K562 (cell line): ENCODE data around the gene FOXN3. TPM values are rescaled to one million over a fixed set of nuclear protein-coding genes. Genes with fewer than 3 reads are reported as not detected.

Source experiments
- ATAC-seq: fragments of 200-7000 bp; cut with Tn5 transposase; 3 replicates; pipeline ENCODE4 v1.9.1; 2020; ENCODE audit warnings: moderate library complexity
- BruUV-seq: library from RNA; stranded (reverse); fragments of 400-500 nt; replicated peaks from 2 replicates; lab custom pipeline; 2021; lab: Mats Ljungman, UMichigan
- CTCF ChIA-PET: fragments of 300-600 bp; formaldehyde crosslinking; extraction: SDS; loops from one replicate; lab custom pipeline; 2021; ENCODE audit warnings: low intra/inter-chr PET ratio; lab: Yijun Ruan, JAX
- POLR2A ChIA-PET: fragments of 300-600, 350-650 bp; sonication (Branson Sonifier 250); formaldehyde crosslinking; extraction: SDS; loops from one replicate; lab custom pipeline; 2021; ENCODE audit warnings: antibody characterized with exemption, inconsistent platforms; lab: Yijun Ruan, JAX
- DNase-seq, 4 experiments: peaks; one replicate each; pipeline versions ENCODE4 v3.0.0 to v3.0.0-alpha.2; 2011 to 2018; ENCODE audit warnings: low spot score in 3 of 4, mixed read lengths in 3 of 4; ENCODE audit errors: extremely low read depth in 1 of 4
- FAIRE-seq: peaks from 2 replicates; lab custom pipeline; 2011; peaks lifted over from hg19 to GRCh38; lab: Jason Lieb, UNC
- H2AFZ ChIP-seq: 2 replicates; pipeline ENCODE4 v1.6.0; 2011; ENCODE audit warnings: low read depth, low read length, control low read depth, inconsistent platforms
- H3K27ac ChIP-seq: fragments of 200-600 bp; 3 replicates; pipeline ENCODE4 v1.8.0; 2011; ENCODE audit warnings: low read depth, mild to moderate bottlenecking, control low read depth, inconsistent platforms, low read length, moderate library complexity, mixed read lengths; ENCODE audit errors: extremely low read depth
- H3K27me3 ChIP-seq, 2 experiments: fragments of 300-600 bp in 1 of 2; 2 replicates in 1 of 2; 3 replicates in 1 of 2; pipeline versions ENCODE4 v1.6.0 to v1.8.0; 2011; ENCODE audit warnings: inconsistent platforms in 2 of 2, low read length in 2 of 2, mild to moderate bottlenecking in 1 of 2, mixed read lengths in 1 of 2, moderate library complexity in 1 of 2; ENCODE audit not compliant: control insufficient read depth in 2 of 2, insufficient read depth in 2 of 2
- H3K36me3 ChIP-seq: fragments of 300-600 bp; 3 replicates; pipeline ENCODE4 v1.8.0; 2011; ENCODE audit warnings: mild to moderate bottlenecking, low read length, inconsistent platforms; ENCODE audit not compliant: control insufficient read depth, insufficient read depth
- H3K4me1 ChIP-seq, 2 experiments: fragments of 200-600 bp in 1 of 2; replicated peaks in 1 of 2; 2 replicates in 1 of 2; 3 replicates in 1 of 2; pipeline versions ENCODE4 v1.5.1 to v1.8.0; 2011; ENCODE audit warnings: inconsistent platforms in 2 of 2, low read length in 2 of 2, mild to moderate bottlenecking in 1 of 2, mixed read lengths in 1 of 2, moderate library complexity in 1 of 2; ENCODE audit not compliant: control insufficient read depth in 2 of 2, insufficient read depth in 2 of 2
- H3K4me2 ChIP-seq: 2 replicates; pipeline ENCODE4 v1.6.1; 2011; ENCODE audit warnings: low read length, control low read depth, inconsistent platforms, mixed read lengths; ENCODE audit not compliant: insufficient read depth
- H3K4me3 ChIP-seq: fragments of 200-600 bp; sonication (generic), shearing (Covaris generic); 2 replicates; pipeline ENCODE4 v1.5.1; 2016; ENCODE audit warnings: control low read depth, inconsistent platforms
- H3K79me2 ChIP-seq: fragments of 200-600 bp; 3 replicates; pipeline ENCODE4 v1.8.0; 2011; ENCODE audit warnings: low read length, inconsistent platforms; ENCODE audit not compliant: control insufficient read depth, insufficient read depth
- H3K9ac ChIP-seq, 2 experiments: 2 replicates each; pipeline versions ENCODE4 v1.6.0 to v1.6.1; 2011; ENCODE audit warnings: low read depth in 2 of 2, low read length in 2 of 2, control low read depth in 1 of 2, inconsistent platforms in 1 of 2, mild to moderate bottlenecking in 1 of 2, mixed read lengths in 1 of 2; ENCODE audit not compliant: insufficient read depth in 1 of 2
- H3K9me1 ChIP-seq: one replicate; pipeline ENCODE4 v1.6.0; 2011; ENCODE audit warnings: inconsistent platforms, mild to moderate bottlenecking, low read length, moderate library complexity; ENCODE audit not compliant: control insufficient read depth, insufficient read depth
- H3K9me3 ChIP-seq: replicated peaks from 2 replicates; pipeline ENCODE4 v1.5.1; 2011; ENCODE audit warnings: low read depth, low read length, inconsistent platforms; ENCODE audit not compliant: control insufficient read depth, insufficient read depth
- H4K20me1 ChIP-seq: replicated peaks from 2 replicates; pipeline ENCODE4 v1.6.1; 2011; ENCODE audit warnings: low read length, inconsistent platforms, mixed read lengths; ENCODE audit not compliant: control insufficient read depth, insufficient read depth
- ARHGAP35 ChIP-seq: fragments of 450-650 bp; IDR thresholded peaks from 2 replicates; pipeline ENCODE4 v1.6.1; 2018; ENCODE audit not compliant: partially characterized antibody
- COPS2 ChIP-seq: fragments of 450-650 bp; conservative IDR thresholded peaks from 2 replicates; pipeline ENCODE4 v1.6.1; 2016; ENCODE audit warnings: mild to moderate bottlenecking, moderate library complexity
- RBM25 ChIP-seq: fragments of 200-400 bp; formaldehyde crosslinking; IDR thresholded peaks from 2 replicates; pipeline ENCODE4 v1.6.1; 2018; ENCODE audit warnings: low read length, low read depth, moderate library complexity; ENCODE audit not compliant: severe bottlenecking
- RCOR1 ChIP-seq, 2 experiments: IDR thresholded peaks; 2 replicates each; pipeline ENCODE4 v1.6.1; 2012; ENCODE audit warnings: low read depth in 2 of 2, low read length in 2 of 2, borderline replicate concordance in 1 of 2, improper control_type of control experiment in 1 of 2
- RFX1 ChIP-seq: fragments of 450-650 bp; IDR thresholded peaks from 2 replicates; pipeline ENCODE4 v1.6.1; 2016; ENCODE audit warnings: mild to moderate bottlenecking, moderate library complexity
- TSC22D4 ChIP-seq: fragments of 450-650 bp; IDR thresholded peaks from 2 replicates; pipeline ENCODE4 v1.6.1; 2016; ENCODE audit warnings: missing genetic modification characterization, missing biosample characterization, control low read depth
- WGBS: fragments of 100-300 bp; shearing (Covaris generic); methylation state at CpG from one replicate; pipeline ENCODE4 v1.1.6; 2016; ENCODE audit warnings: low coverage, mixed read lengths; ENCODE audit not compliant: insufficient coverage; ENCODE audit errors: missing lambda C conversion rate; 5-methylcytosine and 5-hydroxymethylcytosine counted together
- in situ Hi-C: fragments of 300-500 bp; cut with MboI; formaldehyde crosslinking; loops from 4 replicates; pipeline ENCODE4 v1.15.0; 2018; ENCODE audit warnings: inconsistent platforms, mixed read lengths
- intact Hi-C: fragments of 100-400 bp; cut with micrococcal nuclease; formaldehyde crosslinking; loops from 2 replicates; pipeline ENCODE4 v1.14.2; 2022
- polyA plus RNA-seq, 8 experiments: library from polyadenylated mRNA; depleted of rRNA in 4 of 8; stranded (reverse) in 5 of 8; unstranded in 3 of 8; fragments of >200 nt; fragmentation: Nextera tagmentation in 2 of 8; fragmentation: Illumina TruSeq in 1 of 8; extraction: Ambion mirVana in 2 of 8; extraction: Trizol in 1 of 8; gene quantifications; 2 replicates each; pipeline versions ENCODE4 v1.2.1 to v1.2.3, GENCODE V29; 2011 to 2014; ENCODE audit warnings: inconsistent platforms in 1 of 8, missing spikeins in 1 of 8
- total RNA-seq, 7 experiments: library from RNA; depleted of rRNA in 6 of 7; stranded (reverse); fragments of >200 nt in 6 of 7; fragmentation: Illumina TruSeq in 2 of 7; extraction: Trizol in 2 of 7; gene quantifications; 2 replicates each; pipeline versions ENCODE4 v1.2.1 to v1.2.3, GENCODE V29; 2011 to 2021; ENCODE audit warnings: low replicate concordance in 1 of 7
- TF ChIP-seq, protein P1 (sequence below): sonication (generic); IDR thresholded peaks from 2 replicates; pipeline ENCODE4 v1.6.1; 2016
- TF ChIP-seq, protein P2 (sequence below): fragments of 450-650 bp; IDR thresholded peaks from 2 replicates; pipeline ENCODE4 v1.6.1; 2014; ENCODE audit warnings: low read depth, mild to moderate bottlenecking, moderate library complexity, borderline replicate concordance
- TF ChIP-seq, protein P3 (sequence below): fragments of 250-450 bp; sonication (Bioruptor Pico); IDR thresholded peaks from 2 replicates; pipeline ENCODE4 v1.4.0; 2020

FOXN3 gene
- total and polyA plus RNA-seq, 9 of the 15 experiments (the other 6 are each of a cell fraction or from before 2014, with no cell fraction given), result 0.07 to 1.3 (median 0.40) TPM

DNA sequence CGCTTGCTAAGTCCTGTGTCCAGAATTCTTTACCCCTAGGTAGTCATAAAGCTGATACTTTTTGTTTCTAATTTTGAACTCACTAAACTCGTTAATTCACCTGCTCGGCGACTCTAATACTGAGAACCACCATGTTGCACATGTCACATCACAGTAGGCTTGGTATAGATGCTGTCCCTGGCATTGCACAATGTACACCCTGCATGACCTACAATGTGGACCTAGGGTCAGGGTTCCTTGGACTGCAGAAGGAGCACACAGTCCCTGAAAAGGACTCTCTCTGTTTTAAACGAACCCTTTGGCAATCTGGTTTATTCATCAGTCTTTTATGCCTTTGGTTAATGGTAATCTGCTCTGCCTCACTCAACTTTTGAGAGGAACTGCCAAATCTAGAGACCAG lies 272.4 kb downstream of the FOXN3 start:
- no peak overlapping the region for H3K4me2 ChIP-seq
- H3K9me3 ChIP-seq, result no peaks in the 10 kb centered on the region
- ATAC-seq (no peak), FAIRE-seq (no peak), DNase-seq (no peak)
- no peak overlapping the region for H3K9ac ChIP-seq
- H3K27me3 ChIP-seq, result no peaks in the 10 kb centered on the region; a peak in 1 of 5 replicates
- no peak overlapping the region for H2AFZ ChIP-seq
- no peak for TF ChIP-seq RBM25
- no peaks in the 10 kb centered on the region for H3K36me3 ChIP-seq
- no peak overlapping the region for H3K4me3 ChIP-seq
- WGBS, result 6% methylated on average over 5 of the region's 5 CpGs
- ChIA-PET POLR2A (no interaction called here), CTCF (no interaction called here)
- no peaks in the 10 kb centered on the region for H3K4me1 ChIP-seq
- intact Hi-C loops (no loop called here), in situ Hi-C loops (no loop called here)
- H3K9me1 ChIP-seq, result no peaks in the 10 kb centered on the region
- BruUV-seq, result no TSS peak
- no peak overlapping the region for H3K27ac ChIP-seq
- H4K20me1 ChIP-seq, result no peaks in the 10 kb centered on the region
- H3K79me2 ChIP-seq, result no peaks in the 10 kb centered on the region

DNA sequence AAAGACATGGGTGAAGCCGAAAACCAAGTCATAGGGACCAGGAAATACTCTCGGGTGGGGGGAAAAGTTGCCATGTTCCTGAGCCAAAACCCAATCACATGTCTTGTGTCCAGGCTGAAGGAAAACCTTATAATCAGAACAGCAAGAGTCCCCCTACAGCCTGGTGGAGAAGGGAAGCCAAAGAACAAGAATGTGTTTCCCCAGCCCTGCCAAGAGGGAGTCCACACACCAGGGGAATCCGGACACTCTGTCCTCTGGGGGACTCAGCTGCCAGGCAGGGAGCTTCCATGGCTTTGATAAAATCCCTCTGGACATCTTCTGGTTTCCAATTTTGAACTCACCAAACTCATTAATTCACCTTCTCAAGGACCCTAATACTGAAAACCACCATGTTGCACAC lies 273.0 kb downstream of the FOXN3 start:
- TF ChIP-seq, protein P1, sequence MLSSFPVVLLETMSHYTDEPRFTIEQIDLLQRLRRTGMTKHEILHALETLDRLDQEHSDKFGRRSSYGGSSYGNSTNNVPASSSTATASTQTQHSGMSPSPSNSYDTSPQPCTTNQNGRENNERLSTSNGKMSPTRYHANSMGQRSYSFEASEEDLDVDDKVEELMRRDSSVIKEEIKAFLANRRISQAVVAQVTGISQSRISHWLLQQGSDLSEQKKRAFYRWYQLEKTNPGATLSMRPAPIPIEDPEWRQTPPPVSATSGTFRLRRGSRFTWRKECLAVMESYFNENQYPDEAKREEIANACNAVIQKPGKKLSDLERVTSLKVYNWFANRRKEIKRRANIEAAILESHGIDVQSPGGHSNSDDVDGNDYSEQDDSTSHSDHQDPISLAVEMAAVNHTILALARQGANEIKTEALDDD, result no peak
- TF ChIP-seq, protein P2, sequence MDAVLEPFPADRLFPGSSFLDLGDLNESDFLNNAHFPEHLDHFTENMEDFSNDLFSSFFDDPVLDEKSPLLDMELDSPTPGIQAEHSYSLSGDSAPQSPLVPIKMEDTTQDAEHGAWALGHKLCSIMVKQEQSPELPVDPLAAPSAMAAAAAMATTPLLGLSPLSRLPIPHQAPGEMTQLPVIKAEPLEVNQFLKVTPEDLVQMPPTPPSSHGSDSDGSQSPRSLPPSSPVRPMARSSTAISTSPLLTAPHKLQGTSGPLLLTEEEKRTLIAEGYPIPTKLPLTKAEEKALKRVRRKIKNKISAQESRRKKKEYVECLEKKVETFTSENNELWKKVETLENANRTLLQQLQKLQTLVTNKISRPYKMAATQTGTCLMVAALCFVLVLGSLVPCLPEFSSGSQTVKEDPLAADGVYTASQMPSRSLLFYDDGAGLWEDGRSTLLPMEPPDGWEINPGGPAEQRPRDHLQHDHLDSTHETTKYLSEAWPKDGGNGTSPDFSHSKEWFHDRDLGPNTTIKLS, result no peak
- no peak for TF ChIP-seq RCOR1 (IDR thresholded peaks at IDR 0.05; ENCODE audit: borderline replicate concordance in 1 of 2, low read depth in 2 of 2, low read length in 2 of 2)
- no peak for TF ChIP-seq TSC22D4
- TF ChIP-seq, protein P3, sequence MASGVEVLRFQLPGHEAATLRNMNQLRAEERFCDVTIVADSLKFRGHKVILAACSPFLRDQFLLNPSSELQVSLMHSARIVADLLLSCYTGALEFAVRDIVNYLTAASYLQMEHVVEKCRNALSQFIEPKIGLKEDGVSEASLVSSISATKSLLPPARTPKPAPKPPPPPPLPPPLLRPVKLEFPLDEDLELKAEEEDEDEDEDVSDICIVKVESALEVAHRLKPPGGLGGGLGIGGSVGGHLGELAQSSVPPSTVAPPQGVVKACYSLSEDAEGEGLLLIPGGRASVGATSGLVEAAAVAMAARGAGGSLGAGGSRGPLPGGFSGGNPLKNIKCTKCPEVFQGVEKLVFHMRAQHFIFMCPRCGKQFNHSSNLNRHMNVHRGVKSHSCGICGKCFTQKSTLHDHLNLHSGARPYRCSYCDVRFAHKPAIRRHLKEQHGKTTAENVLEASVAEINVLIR (CRISPR knock-in tag), result no peak
- no peak for TF ChIP-seq COPS2
- no peak for TF ChIP-seq ARHGAP35
- no peak for TF ChIP-seq RFX1
- H3K79me2 ChIP-seq, result no peaks in the 10 kb centered on the region
- H3K27ac ChIP-seq, result no peak overlapping the region
- H3K4me1 ChIP-seq, result no peaks in the 10 kb centered on the region
- ChIA-PET CTCF (no interaction called here), POLR2A (no interaction called here)
- no peak overlapping the region for H3K4me2 ChIP-seq
- H3K36me3 ChIP-seq, result no peaks in the 10 kb centered on the region
- H2AFZ ChIP-seq, result no peak overlapping the region
- DNase-seq (no peak), ATAC-seq (no peak), FAIRE-seq (no peak)
- no TSS peak for BruUV-seq
- H3K9me3 ChIP-seq, result no peaks in the 10 kb centered on the region
- no peaks in the 10 kb centered on the region for H4K20me1 ChIP-seq
- in situ Hi-C loops (no loop called here), intact Hi-C loops (no loop called here)
- WGBS, result 23% methylated on average over 3 of the region's 3 CpGs
- no peak overlapping the region for H3K9ac ChIP-seq
- no peak overlapping the region for H3K4me3 ChIP-seq
- no peaks in the 10 kb centered on the region for H3K9me1 ChIP-seq
- no peaks in the 10 kb centered on the region; a peak in 1 of 5 replicates for H3K27me3 ChIP-seq
